Type B pancreatic cell (in vitro differentiated cells): ENCODE measurements around the gene PADI4. TPM values are rescaled to one million over a fixed set of nuclear protein-coding genes. Genes with fewer than 3 reads are reported as not detected.

Experiments
- DNase-seq: peaks from one replicate; pipeline ENCODE4 v3.0.0; 2021; ENCODE audit warnings: mixed read lengths; ENCODE audit not compliant: unreplicated experiment; ENCODE audit errors: extremely low spot score
- H3K27ac Mint-ChIP-seq: 2 replicates; pipeline ENCODE4 v1.8.0; 2021; ENCODE audit warnings: mild to moderate bottlenecking, mixed read lengths
- H3K27me3 Mint-ChIP-seq: 2 replicates; pipeline ENCODE4 v1.8.0; 2021; ENCODE audit warnings: mixed read lengths
- H3K36me3 Mint-ChIP-seq: 2 replicates; pipeline ENCODE4 v1.8.0; 2021; ENCODE audit warnings: mixed read lengths
- H3K4me1 Mint-ChIP-seq: one replicate; pipeline ENCODE4 v1.8.0; 2021; ENCODE audit warnings: mixed read lengths; ENCODE audit not compliant: unreplicated experiment
- H3K4me3 Mint-ChIP-seq: 2 replicates; pipeline ENCODE4 v1.8.0; 2021; ENCODE audit warnings: mild to moderate bottlenecking, mixed read lengths
- H3K9me3 Mint-ChIP-seq: 2 replicates; pipeline ENCODE4 v1.8.0; 2021; ENCODE audit warnings: mixed read lengths
- total RNA-seq: library from RNA; stranded (reverse); gene quantifications from 2 replicates; pipeline ENCODE4 v1.2.1, GENCODE V29; 2021; ENCODE audit warnings: low replicate concordance
- TF ChIP-seq, protein P1 (sequence below): fragments of 200-600 bp; sonication (generic); conservative IDR thresholded peaks from 2 replicates; pipeline ENCODE4 v1.5.0; 2021; ENCODE audit warnings: antibody characterized with exemption, mild to moderate bottlenecking

Gene PADI4
- total RNA-seq, 1 donor from 2014 or later, result not detected

DNA sequence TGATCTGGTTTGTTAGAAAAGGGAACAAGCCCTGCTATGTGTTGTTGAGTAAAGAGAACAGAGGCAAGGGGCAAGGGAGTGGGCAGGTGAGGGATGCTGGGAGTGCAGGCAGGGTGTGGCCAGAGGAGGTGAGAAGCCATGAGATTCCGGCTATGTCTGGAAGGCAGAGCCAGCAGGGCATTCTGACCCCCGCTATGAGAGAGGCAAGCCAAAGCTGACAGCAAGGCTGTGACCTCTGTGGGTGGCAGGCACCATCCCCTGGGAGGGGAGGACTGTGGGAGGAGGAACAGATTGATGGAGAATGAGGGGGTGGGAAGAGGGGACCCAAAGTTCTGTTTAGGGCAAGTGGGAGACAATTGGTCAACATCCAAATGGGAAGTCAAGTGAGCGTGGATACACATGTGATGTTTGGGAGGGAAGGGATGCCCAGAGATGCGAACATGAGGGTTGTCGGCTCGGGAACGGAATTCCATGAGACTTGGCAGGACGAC, 44.5 kb downstream of the PADI4 start:
- TF ChIP-seq, protein P1, sequence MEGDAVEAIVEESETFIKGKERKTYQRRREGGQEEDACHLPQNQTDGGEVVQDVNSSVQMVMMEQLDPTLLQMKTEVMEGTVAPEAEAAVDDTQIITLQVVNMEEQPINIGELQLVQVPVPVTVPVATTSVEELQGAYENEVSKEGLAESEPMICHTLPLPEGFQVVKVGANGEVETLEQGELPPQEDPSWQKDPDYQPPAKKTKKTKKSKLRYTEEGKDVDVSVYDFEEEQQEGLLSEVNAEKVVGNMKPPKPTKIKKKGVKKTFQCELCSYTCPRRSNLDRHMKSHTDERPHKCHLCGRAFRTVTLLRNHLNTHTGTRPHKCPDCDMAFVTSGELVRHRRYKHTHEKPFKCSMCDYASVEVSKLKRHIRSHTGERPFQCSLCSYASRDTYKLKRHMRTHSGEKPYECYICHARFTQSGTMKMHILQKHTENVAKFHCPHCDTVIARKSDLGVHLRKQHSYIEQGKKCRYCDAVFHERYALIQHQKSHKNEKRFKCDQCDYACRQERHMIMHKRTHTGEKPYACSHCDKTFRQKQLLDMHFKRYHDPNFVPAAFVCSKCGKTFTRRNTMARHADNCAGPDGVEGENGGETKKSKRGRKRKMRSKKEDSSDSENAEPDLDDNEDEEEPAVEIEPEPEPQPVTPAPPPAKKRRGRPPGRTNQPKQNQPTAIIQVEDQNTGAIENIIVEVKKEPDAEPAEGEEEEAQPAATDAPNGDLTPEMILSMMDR, result no peak
- DNase-seq, result no peak
- H3K4me1 Mint-ChIP-seq, result peaks cover 5% of the 10 kb centered on the region
- no peaks in the 10 kb centered on the region for H3K36me3 Mint-ChIP-seq
- no peaks in the 10 kb centered on the region for H3K9me3 Mint-ChIP-seq
- no peak overlapping the region for H3K4me3 Mint-ChIP-seq
- H3K27ac Mint-ChIP-seq, result no peak overlapping the region
- H3K27me3 Mint-ChIP-seq, result peaks cover 14% of the 10 kb centered on the region

DNA sequence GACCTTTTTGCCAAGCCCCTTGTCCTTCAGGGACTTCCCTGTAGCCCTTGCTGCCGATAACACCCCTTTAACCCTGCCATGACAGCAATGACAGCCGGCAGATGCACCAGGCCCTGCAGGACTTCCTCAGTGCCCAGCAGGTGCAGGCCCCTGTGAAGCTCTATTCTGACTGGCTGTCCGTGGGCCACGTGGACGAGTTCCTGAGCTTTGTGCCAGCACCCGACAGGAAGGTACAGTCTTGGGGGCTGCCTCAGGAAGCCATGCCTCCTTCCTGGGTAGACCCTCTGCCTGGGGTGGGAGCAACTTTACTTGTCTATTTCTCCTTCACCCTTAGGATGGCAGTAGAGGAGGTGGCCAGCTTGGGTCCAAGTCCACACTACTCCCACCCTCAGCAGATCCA, 47.9 kb downstream of the PADI4 start:
- Mint-ChIP-seq H3K9me3 (no peaks in the 10 kb centered on the region), H3K4me3 (no peak overlapping the region), H3K27me3 (peaks cover 20% of the 10 kb centered on the region)

DNA sequence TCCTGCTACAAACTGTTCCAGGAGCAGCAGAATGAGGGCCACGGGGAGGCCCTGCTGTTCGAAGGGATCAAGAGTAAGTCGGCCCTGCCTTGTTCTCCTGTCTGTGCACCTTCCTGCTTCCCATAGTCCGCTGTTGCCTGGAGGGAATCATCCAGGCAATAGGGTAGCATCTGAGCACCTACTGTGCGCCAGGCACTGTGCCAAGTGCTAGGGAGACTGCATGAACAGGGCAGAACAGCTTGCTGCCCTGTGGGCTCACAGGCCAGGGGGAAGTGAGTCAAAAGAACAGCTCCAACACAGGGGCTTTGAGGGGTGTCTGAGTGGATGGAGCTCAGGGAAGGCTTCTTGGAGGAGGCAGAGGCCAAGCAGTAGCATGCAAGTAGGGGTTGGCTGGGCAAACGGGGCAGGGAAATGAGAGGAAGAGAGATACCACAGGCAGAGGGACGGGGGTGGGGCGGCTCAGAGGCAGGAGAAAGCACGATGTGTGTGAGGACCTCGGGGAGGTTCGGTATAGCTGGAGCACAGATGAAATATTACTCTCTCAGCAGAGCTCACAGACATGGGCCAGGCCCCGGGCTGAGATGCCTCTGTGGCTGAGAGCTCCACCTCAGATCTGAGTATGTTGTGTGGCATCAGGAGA, 48.5 kb downstream of the PADI4 start:
- TF ChIP-seq, protein P1, result no peak
- no peaks in the 10 kb centered on the region for H3K4me1 Mint-ChIP-seq
- no peak overlapping the region for H3K4me3 Mint-ChIP-seq
- no peaks in the 10 kb centered on the region for H3K36me3 Mint-ChIP-seq
- DNase-seq, result no peak
- no peaks in the 10 kb centered on the region for H3K9me3 Mint-ChIP-seq
- H3K27ac Mint-ChIP-seq, result no peak overlapping the region
- peaks cover 20% of the 10 kb centered on the region for H3K27me3 Mint-ChIP-seq

More for the DNA sequence above, 47.9 kb downstream of the PADI4 start:
- H3K27ac Mint-ChIP-seq, result no peak overlapping the region
- H3K36me3 Mint-ChIP-seq, result no peaks in the 10 kb centered on the region
- no peaks in the 10 kb centered on the region for H3K4me1 Mint-ChIP-seq
- no peak for DNase-seq
- TF ChIP-seq, protein P1, result no peak

DNA sequence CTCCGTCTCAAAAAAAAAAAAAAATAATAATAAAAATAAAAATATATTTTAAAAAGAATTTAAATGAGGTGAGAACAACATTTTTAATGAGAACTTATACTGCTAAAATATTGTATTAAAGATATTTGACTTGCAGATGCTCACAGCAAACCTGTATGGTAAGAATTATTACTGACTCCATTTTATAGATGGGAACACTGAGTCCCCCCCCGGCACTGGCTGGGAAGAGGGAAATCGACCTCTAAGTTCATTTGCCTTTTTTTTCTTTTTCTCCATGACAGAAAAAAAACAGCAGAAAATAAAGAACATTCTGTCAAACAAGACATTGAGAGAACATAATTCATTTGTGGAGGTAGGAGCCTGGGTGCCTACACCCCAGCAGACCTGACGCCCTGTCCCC, 50.6 kb downstream of the PADI4 start:
- peaks cover 5% of the 10 kb centered on the region for H3K27me3 Mint-ChIP-seq
- H3K27ac Mint-ChIP-seq, result no peak overlapping the region
- no peaks in the 10 kb centered on the region for H3K9me3 Mint-ChIP-seq
- H3K36me3 Mint-ChIP-seq, result no peaks in the 10 kb centered on the region
- no peak overlapping the region for H3K4me3 Mint-ChIP-seq
- DNase-seq, result no peak
- TF ChIP-seq, protein P1, result no peak
- H3K4me1 Mint-ChIP-seq, result no peaks in the 10 kb centered on the region

DNA sequence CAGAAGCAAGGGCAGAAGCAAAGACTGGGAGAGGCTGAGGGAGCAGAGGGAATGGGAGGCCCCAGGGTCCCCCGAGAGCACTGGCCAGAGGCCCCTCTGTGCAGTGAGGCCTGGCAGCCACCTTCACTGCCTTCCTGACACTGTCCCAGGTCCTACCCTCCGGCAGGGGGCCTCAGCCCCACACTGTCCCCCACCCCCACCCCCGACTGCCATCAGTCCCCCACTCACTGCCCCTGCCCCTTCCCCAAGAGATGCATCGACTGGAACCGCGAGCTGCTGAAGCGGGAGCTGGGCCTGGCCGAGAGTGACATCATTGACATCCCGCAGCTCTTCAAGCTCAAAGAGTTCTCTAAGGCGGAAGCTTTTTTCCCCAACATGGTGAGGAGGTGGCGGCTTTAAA, 51.0 kb downstream of the PADI4 start:
- Mint-ChIP-seq H3K4me3 (no peak overlapping the region), H3K9me3 (peaks cover 4% of the 10 kb centered on the region), H3K36me3 (no peaks in the 10 kb centered on the region), H3K27me3 (peaks cover 9% of the 10 kb centered on the region), H3K27ac (no peak overlapping the region), H3K4me1 (no peaks in the 10 kb centered on the region)
- no peak for DNase-seq
- TF ChIP-seq, protein P1, result no peak
